Uterus (tissue), 2 donors: Measurements from ENCODE around the gene STX1B.

ENCODE experiments used
- CTCF ChIP-seq, 4 experiments: fragments of 200-600 bp in 2 of 4; fragments of 450-650 bp in 2 of 4; sonication (generic) in 2 of 4; IDR thresholded peaks; one replicate each; pipeline ENCODE4 v1.5.1; 2016 to 2019; ENCODE audit warnings: antibody characterized with exemption in 4 of 4, mild to moderate bottlenecking in 2 of 4, moderate library complexity in 1 of 4
- POLR2A ChIP-seq, 2 donors: fragments of 450-650 bp; IDR thresholded peaks; one replicate each; pipeline ENCODE4 v1.6.1; 2016; ENCODE audit warnings: antibody characterized with exemption in 2 of 2, mild to moderate bottlenecking in 1 of 2, moderate library complexity in 1 of 2

GRCh38 chr16:30990105-30990504 is 20.3 kb downstream of the STX1B start:
- TF ChIP-seq CTCF (IDR thresholded peaks at IDR 0.05) (no peak), POLR2A (IDR thresholded peaks at IDR 0.05) (no peak)
